Panc1 (cell line): Measurements from ENCODE around the gene MARCHF3.

Experiments used
- CTCF ChIP-seq: fragments of 450-650 bp; IDR thresholded peaks from 2 replicates; pipeline ENCODE4 v1.5.1; 2017; ENCODE audit warnings: mild to moderate bottlenecking
- POLR2AphosphoS5 ChIP-seq: IDR thresholded peaks from 2 replicates; pipeline ENCODE4 v1.6.1; 2012; ENCODE audit warnings: mild to moderate bottlenecking, low read depth, low read length, moderate library complexity
- REST ChIP-seq, 2 experiments: IDR thresholded peaks; 2 replicates each; pipeline ENCODE4 v1.6.1; 2011 to 2012; ENCODE audit warnings: low read depth in 2 of 2, control low read depth in 1 of 2, low read length in 1 of 2, mild to moderate bottlenecking in 1 of 2, moderate library complexity in 1 of 2; ENCODE audit not compliant: insufficient read depth in 1 of 2
- SIN3A ChIP-seq: IDR thresholded peaks from 2 replicates; pipeline ENCODE4 v1.6.1; 2012; ENCODE audit warnings: low read depth, mild to moderate bottlenecking, low read length, moderate library complexity, borderline replicate concordance; ENCODE audit not compliant: insufficient read depth
- TCF7L2 ChIP-seq: IDR thresholded peaks from 2 replicates; pipeline ENCODE4 v1.6.1; 2011; ENCODE audit warnings: mild to moderate bottlenecking, low read depth, low read length, inconsistent platforms

- TF ChIP-seq CTCF (no peak), SIN3A (no peak), REST (IDR thresholded peaks at IDR 0.05; ENCODE audit: insufficient read depth in 1 of 2, low read depth in 2 of 2, low read length in 1 of 2) (no peak), POLR2AphosphoS5 (no peak), TCF7L2 (no peak)
Measured at GRCh38 chr5:126918615-126918957, 111.8 kb downstream of the MARCHF3 start.
